ENCODE results near the gene ALDH9A1.
A peak's percentile ranks its signal among the peaks of the same experiment; 100 is the strongest.
"Not testable (repeated sequence)": the region's sequence is repeated elsewhere in the genome, so short reads cannot be mapped to it uniquely, and the experiment has no call there.

Gene ALDH9A1

GRCh38 chr1:165674599-165674998, 23.8 kb downstream of the ALDH9A1 start:
- Mint-ChIP-seq H3K4me3 (no peak overlapping the region), H3K27me3 (no peaks in the 10 kb centered on the region), H3K36me3 (peaks cover 73% of the 10 kb centered on the region), H3K4me1 (peaks cover 10% of the 10 kb centered on the region), H3K9me3 (no peaks in the 10 kb centered on the region), H3K27ac (no peak overlapping the region)
- no peak for ATAC-seq

- Mint-ChIP-seq H3K36me3 (peaks cover 79% of the 10 kb centered on the region), H3K27ac (no peak overlapping the region), H3K9me3 (no peaks in the 10 kb centered on the region), H3K4me1 (peaks cover 10% of the 10 kb centered on the region), H3K4me3 (no peak overlapping the region), H3K27me3 (no peaks in the 10 kb centered on the region)
- ATAC-seq, result no peak
Observed at GRCh38 chr1:165671526-165671925, 26.8 kb downstream of the ALDH9A1 start.

GRCh38 chr1:165668184-165668583, 30.2 kb downstream of the ALDH9A1 start:
- H3K4me1 Mint-ChIP-seq, result peaks cover 6% of the 10 kb centered on the region
- H3K9me3 Mint-ChIP-seq, result no peaks in the 10 kb centered on the region
- H3K36me3 Mint-ChIP-seq, result peaks cover 83% of the 10 kb centered on the region
- no peaks in the 10 kb centered on the region for H3K27me3 Mint-ChIP-seq
- H3K4me3 Mint-ChIP-seq, result no peak overlapping the region
- no peak for ATAC-seq
- no peak overlapping the region for H3K27ac Mint-ChIP-seq

DNA sequence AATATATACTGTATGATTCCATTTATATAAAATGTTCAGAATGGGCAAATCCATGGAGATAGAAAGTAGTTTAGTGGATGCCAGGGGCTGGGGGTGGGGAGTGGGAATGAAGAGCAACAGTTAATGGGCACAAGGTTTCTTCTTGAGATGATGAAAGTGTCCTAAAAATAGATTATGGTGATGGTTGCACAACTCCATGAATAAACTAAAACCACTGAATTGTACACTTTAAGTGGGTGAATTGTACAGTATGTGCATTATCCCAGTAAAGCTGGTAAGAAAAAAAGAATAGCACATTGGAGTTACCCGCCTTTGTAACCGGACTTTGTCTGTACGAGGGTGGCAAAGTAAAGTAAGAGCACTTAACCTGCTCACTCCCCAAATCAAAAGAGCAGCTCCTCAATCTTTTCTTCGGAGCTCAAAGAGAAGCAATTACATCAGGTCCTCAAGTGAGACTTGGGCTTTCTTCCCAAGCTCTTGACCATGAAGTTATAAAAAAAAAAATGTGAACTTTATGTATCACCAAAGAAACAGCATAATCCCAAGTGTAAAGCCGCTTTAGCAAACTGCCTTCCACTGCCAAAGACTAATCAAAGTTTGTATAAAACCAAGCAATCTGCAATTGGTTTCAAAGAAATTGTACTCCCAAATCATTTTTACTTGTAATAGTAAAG, 32.1 kb downstream of the ALDH9A1 start:
- Mint-ChIP-seq H3K9me3 (no peaks in the 10 kb centered on the region), H3K4me1 (no peaks in the 10 kb centered on the region), H3K27ac (no peak overlapping the region), H3K4me3 (no peak overlapping the region), H3K27me3 (no peaks in the 10 kb centered on the region), H3K36me3 (peaks cover 83% of the 10 kb centered on the region)
- no peak for ATAC-seq

GRCh38 chr1:165662186-165662585, 36.2 kb downstream of the ALDH9A1 start:
- H3K27me3 Mint-ChIP-seq, result no peaks in the 10 kb centered on the region
- no peak for ATAC-seq
- H3K9me3 Mint-ChIP-seq, result no peaks in the 10 kb centered on the region
- H3K4me3 Mint-ChIP-seq, result no peak overlapping the region
- peaks cover 64% of the 10 kb centered on the region for H3K36me3 Mint-ChIP-seq
- H3K27ac Mint-ChIP-seq, result no peak overlapping the region
- H3K4me1 Mint-ChIP-seq, result no peaks in the 10 kb centered on the region

DNA sequence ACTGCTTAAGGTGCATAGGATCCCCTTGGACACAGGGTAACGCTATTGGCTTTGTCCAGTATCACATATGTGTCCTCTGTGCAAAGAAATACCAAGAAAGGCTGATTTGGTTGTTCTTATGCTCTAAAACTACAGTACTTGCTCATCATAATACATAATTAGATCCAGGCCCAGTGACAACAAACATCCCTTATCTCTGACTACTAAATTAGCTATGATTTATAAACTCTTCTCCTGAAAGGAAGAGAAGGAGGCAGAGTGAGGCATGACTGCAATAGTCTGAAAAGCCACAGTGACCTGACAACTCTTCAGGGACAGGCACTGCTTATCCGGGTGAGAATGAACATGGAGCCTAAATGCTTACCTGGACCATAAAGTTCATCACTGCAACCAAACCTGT, 36.7 kb downstream of the ALDH9A1 start:
- ATAC-seq, result no peak
- peaks cover 61% of the 10 kb centered on the region for H3K36me3 Mint-ChIP-seq
- no peak overlapping the region for H3K27ac Mint-ChIP-seq

GRCh38 chr1:165659581-165659895, 38.8 kb downstream of the ALDH9A1 start:
- peaks cover 48% of the 10 kb centered on the region for H3K36me3 Mint-ChIP-seq
- no peaks in the 10 kb centered on the region for H3K27me3 Mint-ChIP-seq
- ATAC-seq, result no peak
- H3K4me3 Mint-ChIP-seq, result no peak overlapping the region
- H3K4me1 Mint-ChIP-seq, result no peaks in the 10 kb centered on the region
- H3K9me3 Mint-ChIP-seq, result no peaks in the 10 kb centered on the region
- H3K27ac Mint-ChIP-seq, result no peak overlapping the region

More for the DNA sequence above, 36.7 kb downstream of the ALDH9A1 start:
- Mint-ChIP-seq H3K9me3 (no peaks in the 10 kb centered on the region), H3K4me1 (no peaks in the 10 kb centered on the region), H3K4me3 (no peak overlapping the region), H3K27me3 (no peaks in the 10 kb centered on the region)

GRCh38 chr1:165658766-165659580, 39.4 kb downstream of the ALDH9A1 start:
- not testable (repeated sequence) for H3K9me3 Mint-ChIP-seq, H3K4me1 Mint-ChIP-seq, H3K27ac Mint-ChIP-seq, H3K4me3 Mint-ChIP-seq, ATAC-seq, H3K27me3 Mint-ChIP-seq
- H3K36me3 Mint-ChIP-seq, result peaks cover 51% of the 10 kb centered on the region

- Mint-ChIP-seq H3K27ac (no peak overlapping the region), H3K27me3 (no peaks in the 10 kb centered on the region), H3K9me3 (no peaks in the 10 kb centered on the region), H3K4me1 (peaks cover 11% of the 10 kb centered on the region), H3K36me3 (peaks cover 30% of the 10 kb centered on the region), H3K4me3 (no peak overlapping the region)
- ATAC-seq, result no peak
Observed at GRCh38 chr1:165650981-165651625, 47.3 kb downstream of the ALDH9A1 start.

- no peak overlapping the region for H3K4me3 Mint-ChIP-seq
- H3K36me3 Mint-ChIP-seq, result peaks cover 26% of the 10 kb centered on the region
- H3K4me1 Mint-ChIP-seq, result peaks cover 16% of the 10 kb centered on the region
- ATAC-seq, result no peak
- H3K27me3 Mint-ChIP-seq, result no peaks in the 10 kb centered on the region
- H3K9me3 Mint-ChIP-seq, result no peaks in the 10 kb centered on the region
- H3K27ac Mint-ChIP-seq, result no peak overlapping the region
Observed at GRCh38 chr1:165648919-165649572, 49.3 kb downstream of the ALDH9A1 start.

DNA sequence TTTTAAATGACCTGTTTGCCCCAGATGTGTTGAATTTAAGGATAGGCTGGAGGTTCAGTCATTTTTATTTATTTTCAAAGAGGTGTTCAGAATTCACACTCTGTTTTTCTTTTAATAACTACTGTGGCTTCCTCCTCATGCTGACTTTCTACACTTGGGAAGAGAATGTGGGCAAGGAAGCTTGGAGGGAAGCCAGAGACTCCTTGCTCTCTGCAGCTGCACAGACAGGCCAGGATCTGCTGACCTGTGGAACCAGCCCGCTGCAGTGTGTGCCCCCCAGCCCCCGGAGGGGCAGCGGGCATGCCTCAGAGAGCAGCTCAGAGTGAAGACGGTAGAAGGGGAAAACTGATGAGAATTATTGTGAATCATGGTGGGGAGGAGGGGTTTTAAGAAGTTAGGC, 50.4 kb downstream of the ALDH9A1 start:
- ATAC-seq, result no peak
- no peak overlapping the region for H3K27ac Mint-ChIP-seq

DNA sequence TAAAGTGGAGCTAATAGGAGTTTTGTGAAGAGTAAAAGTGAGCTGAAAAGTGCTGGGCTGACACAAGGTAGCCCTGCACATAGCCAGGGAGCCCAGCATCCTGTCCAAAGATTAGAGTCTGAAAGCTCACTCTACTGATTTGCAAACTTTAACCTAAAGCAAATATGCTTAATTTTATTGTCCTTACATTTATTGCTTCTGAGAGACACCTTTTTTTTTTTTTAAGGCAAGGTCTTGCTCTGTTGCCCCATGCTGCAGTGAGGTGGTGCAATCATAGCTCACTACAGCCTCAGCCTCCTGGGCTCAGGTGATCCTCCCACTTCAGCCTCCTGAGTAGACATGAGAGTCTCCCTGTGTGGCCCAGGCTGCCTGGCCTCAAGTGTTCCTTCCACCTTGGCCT, 50.8 kb downstream of the ALDH9A1 start:
- ATAC-seq, result no peak
- H3K4me1 Mint-ChIP-seq, result peaks cover 16% of the 10 kb centered on the region
- peaks cover 13% of the 10 kb centered on the region for H3K36me3 Mint-ChIP-seq
- H3K9me3 Mint-ChIP-seq, result no peaks in the 10 kb centered on the region
- no peak overlapping the region for H3K27ac Mint-ChIP-seq
- no peak overlapping the region for H3K4me3 Mint-ChIP-seq
- H3K27me3 Mint-ChIP-seq, result no peaks in the 10 kb centered on the region

More for the DNA sequence above, 50.4 kb downstream of the ALDH9A1 start:
- H3K36me3 Mint-ChIP-seq, result peaks cover 16% of the 10 kb centered on the region
- H3K4me1 Mint-ChIP-seq, result peaks cover 16% of the 10 kb centered on the region
- H3K27me3 Mint-ChIP-seq, result no peaks in the 10 kb centered on the region
- H3K9me3 Mint-ChIP-seq, result no peaks in the 10 kb centered on the region
- no peak overlapping the region for H3K4me3 Mint-ChIP-seq

DNA sequence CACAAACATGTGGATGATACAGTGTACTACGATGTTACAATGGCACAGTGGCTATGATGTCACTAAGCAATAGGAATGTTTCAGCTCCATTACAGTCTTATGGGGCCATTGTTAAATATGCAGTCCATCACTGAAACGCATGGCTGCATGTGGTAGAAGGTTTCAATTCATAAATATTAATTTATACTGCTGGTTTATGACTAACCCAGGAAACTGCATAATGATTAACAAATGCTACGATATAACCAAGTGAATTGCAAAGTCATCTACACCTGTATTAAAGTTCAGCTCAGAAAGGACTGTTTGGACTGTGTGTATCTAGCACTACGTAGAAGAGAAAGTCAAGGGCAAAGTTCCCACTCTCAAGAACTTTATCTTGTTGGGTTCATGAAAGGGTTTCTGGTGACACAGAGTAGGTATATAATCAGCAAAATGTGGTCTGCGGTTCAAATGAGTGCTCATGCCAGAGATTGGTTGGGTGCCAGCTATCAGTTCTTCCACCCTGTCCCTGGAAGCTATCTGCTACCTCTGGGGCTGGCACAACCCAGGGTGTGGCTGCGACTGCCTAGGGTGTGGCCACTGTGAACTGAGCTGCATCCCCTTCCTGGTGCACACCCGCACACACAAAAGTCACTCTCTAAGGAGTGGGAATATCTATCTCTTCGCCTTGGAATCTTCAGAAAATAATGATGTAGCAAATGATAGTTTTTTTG, 52.6 kb downstream of the ALDH9A1 start:
- ATAC-seq, result peak; percentile 8
- Mint-ChIP-seq H3K4me3 (no peak overlapping the region), H3K27ac (no peak overlapping the region)

DNA sequence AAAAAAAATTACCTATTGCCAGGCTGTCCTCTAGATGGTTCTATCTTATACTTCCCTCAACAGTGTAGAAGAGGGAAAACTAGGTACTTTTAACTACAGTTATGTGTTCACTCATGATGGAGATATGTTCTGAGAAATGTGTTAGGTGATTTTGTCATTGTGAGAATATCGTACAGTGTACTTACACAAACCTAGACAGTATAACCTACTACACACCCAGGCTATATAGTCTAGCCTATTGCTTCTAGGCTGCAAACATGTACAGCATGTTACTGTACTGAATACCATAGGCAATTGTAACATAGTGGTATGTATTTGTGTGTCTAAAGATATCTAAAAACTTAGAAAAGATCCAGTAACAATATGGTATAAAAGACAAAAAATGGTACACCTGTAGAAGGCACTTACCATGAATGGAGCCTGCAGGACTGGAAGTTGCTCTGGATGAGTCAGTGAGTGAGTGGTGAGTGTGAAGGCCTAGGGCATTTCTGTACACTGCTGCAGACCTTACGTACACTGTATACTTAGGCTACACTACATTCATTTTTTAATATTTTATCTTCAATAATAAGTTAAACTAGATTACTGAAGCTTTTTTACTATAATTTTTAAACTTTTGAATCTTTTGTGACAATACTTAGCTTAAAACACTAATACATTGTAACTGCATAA, 54.2 kb downstream of the ALDH9A1 start:
- Mint-ChIP-seq H3K27me3 (no peaks in the 10 kb centered on the region), H3K36me3 (peaks cover 5% of the 10 kb centered on the region)

More for the DNA sequence above, 52.6 kb downstream of the ALDH9A1 start:
- Mint-ChIP-seq H3K27me3 (no peaks in the 10 kb centered on the region), H3K36me3 (peaks cover 8% of the 10 kb centered on the region), H3K4me1 (peaks cover 16% of the 10 kb centered on the region), H3K9me3 (no peaks in the 10 kb centered on the region)

More for the DNA sequence above, 54.2 kb downstream of the ALDH9A1 start:
- no peak overlapping the region for H3K4me3 Mint-ChIP-seq
- no peak overlapping the region for H3K27ac Mint-ChIP-seq
- ATAC-seq, result no peak
- peaks cover 11% of the 10 kb centered on the region for H3K4me1 Mint-ChIP-seq
- no peaks in the 10 kb centered on the region for H3K9me3 Mint-ChIP-seq

Data from stimulated activated memory B cell treated with anti-CD40 and anti-IgM and Interleukin-4, amounts not matched to agents 10 μg/mL and 1 μg/mL and 100 μg/mL, for 72 hours (primary cell).